Stomach (tissue), 9 donors: ENCODE measurements around the gene SNX3. TPM values are rescaled to one million over a fixed set of nuclear protein-coding genes. Genes with fewer than 3 reads are reported as not detected.

Experiments
- DNase-seq, 2 donors: peaks; one replicate each; pipeline versions ENCODE4 v3.0.0 to v3.0.0-alpha.2; 2013 to 2019
- H3K27ac ChIP-seq, 5 donors: fragments of 200-600 bp in 4 of 5; sonication (generic) in 4 of 5; one replicate each; pipeline ENCODE4 v1.5.1; 2013 to 2019; ENCODE audit warnings: mild to moderate bottlenecking in 1 of 5, moderate library complexity in 1 of 5
- H3K27me3 ChIP-seq, 3 donors: fragments of 200-600 bp; sonication (generic); one replicate each; pipeline ENCODE4 v1.5.1; 2017 to 2019; ENCODE audit warnings: mixed run types in 1 of 3
- H3K36me3 ChIP-seq, 4 donors: fragments of 200-600 bp; sonication (generic); 1 replicate in 3 of 4; 2 replicates in 1 of 4; pipeline ENCODE4 v1.5.1; 2016 to 2019
- H3K4me1 ChIP-seq, 4 donors: fragments of 200-600 bp; sonication (generic); one replicate each; pipeline ENCODE4 v1.5.1; 2016 to 2019
- H3K4me3 ChIP-seq, 4 donors: fragments of 200-600 bp; sonication (generic) in 3 of 4; one replicate each; pipeline ENCODE4 v1.5.1; 2016 to 2019; ENCODE audit warnings: mild to moderate bottlenecking in 1 of 4
- H3K9me3 ChIP-seq, 4 donors: fragments of 200-600 bp; sonication (generic); one replicate each; pipeline ENCODE4 v1.5.1; 2016 to 2019
- EP300 ChIP-seq: sonication (generic); formaldehyde crosslinking; IDR thresholded peaks from one replicate; pipeline ENCODE4 v1.6.1; 2017; ENCODE audit warnings: antibody characterized with exemption
- POLR2A ChIP-seq, 4 donors: fragments of 450-650 bp; IDR thresholded peaks; one replicate each; pipeline ENCODE4 v1.6.1; 2016; ENCODE audit warnings: antibody characterized with exemption in 4 of 4, control low read depth in 2 of 4, mild to moderate bottlenecking in 1 of 4, moderate library complexity in 1 of 4
- POLR2AphosphoS5 ChIP-seq, 3 donors: sonication (generic); formaldehyde crosslinking; IDR thresholded peaks; one replicate each; pipeline ENCODE4 v1.6.1; 2016; ENCODE audit warnings: antibody characterized with exemption in 3 of 3
- WGBS, 5 donors: extraction: QIAGEN DNeasy Blood & Tissue Kit in 3 of 5; methylation state at CpG; one replicate each; pipeline versions ENCODE4 v1.1.5 to v1.1.7; 2013 to 2018; 5-methylcytosine and 5-hydroxymethylcytosine counted together
- intact Hi-C: fragments of 100-400 bp; cut with DNase I; formaldehyde crosslinking; loops from one replicate; pipeline ENCODE4 v1.15.1; 2023; ENCODE audit warnings: low total_unique reads
- polyA plus RNA-seq, 3 donors: library from polyadenylated mRNA; stranded (reverse); fragments of 200-250 nt; gene quantifications; one replicate each; pipeline ENCODE4 v1.2.3, GENCODE V29; 2013
- total RNA-seq, 5 donors: library from RNA; depleted of rRNA; stranded (reverse); fragments of >200 nt; gene quantifications; one replicate each; pipeline versions ENCODE4 v1.1.0 to v1.2.3, GENCODE V29; 2014 to 2016
- TF ChIP-seq, protein P1 (sequence below), 7 experiments: fragments of 450-650 bp in 4 of 7; fragments of 200-600 bp in 3 of 7; sonication (generic) in 3 of 7; IDR thresholded peaks; one replicate each; pipeline ENCODE4 v1.5.1; 2016 to 2019; ENCODE audit warnings: antibody characterized with exemption in 7 of 7, control low read depth in 2 of 7, mild to moderate bottlenecking in 1 of 7
- donor health status: healthy with polysubstance abuse.
- donor health status: Bipolar disorder and iron deficiency.
- donor health status: healthy.

SNX3 gene
- total and polyA plus RNA-seq, 8 donors = 46.1 to 199 (median 144) TPM

- Histone ChIP-seq H3K27me3 (no peaks in the 10 kb centered on the region), H3K4me1 (peaks cover 0 to 7% (median 0%) of the 10 kb centered on the region in 4 donors), H3K36me3 (peaks cover 0 to 27% (median 24%) of the 10 kb centered on the region in 4 donors), H3K9me3 (peaks cover 0 to 9% (median 3%) of the 10 kb centered on the region in 4 donors), H3K27ac (no peak overlapping the region), H3K4me3 (no peak overlapping the region)
- intact Hi-C loops = no loop called here
- TF ChIP-seq, protein P1, sequence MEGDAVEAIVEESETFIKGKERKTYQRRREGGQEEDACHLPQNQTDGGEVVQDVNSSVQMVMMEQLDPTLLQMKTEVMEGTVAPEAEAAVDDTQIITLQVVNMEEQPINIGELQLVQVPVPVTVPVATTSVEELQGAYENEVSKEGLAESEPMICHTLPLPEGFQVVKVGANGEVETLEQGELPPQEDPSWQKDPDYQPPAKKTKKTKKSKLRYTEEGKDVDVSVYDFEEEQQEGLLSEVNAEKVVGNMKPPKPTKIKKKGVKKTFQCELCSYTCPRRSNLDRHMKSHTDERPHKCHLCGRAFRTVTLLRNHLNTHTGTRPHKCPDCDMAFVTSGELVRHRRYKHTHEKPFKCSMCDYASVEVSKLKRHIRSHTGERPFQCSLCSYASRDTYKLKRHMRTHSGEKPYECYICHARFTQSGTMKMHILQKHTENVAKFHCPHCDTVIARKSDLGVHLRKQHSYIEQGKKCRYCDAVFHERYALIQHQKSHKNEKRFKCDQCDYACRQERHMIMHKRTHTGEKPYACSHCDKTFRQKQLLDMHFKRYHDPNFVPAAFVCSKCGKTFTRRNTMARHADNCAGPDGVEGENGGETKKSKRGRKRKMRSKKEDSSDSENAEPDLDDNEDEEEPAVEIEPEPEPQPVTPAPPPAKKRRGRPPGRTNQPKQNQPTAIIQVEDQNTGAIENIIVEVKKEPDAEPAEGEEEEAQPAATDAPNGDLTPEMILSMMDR (IDR thresholded peaks at IDR 0.05) = no peak
- TF ChIP-seq EP300 (no peak), POLR2A (IDR thresholded peaks at IDR 0.05) (no peak), POLR2AphosphoS5 (IDR thresholded peaks at IDR 0.05) (no peak)
- no peak for DNase-seq
- 95 to 100% (median 97%) methylated on average over 2 of the region's 2 CpGs for WGBS, 5 donors
Observed at GRCh38 chr6:108242259-108242658, 18.6 kb downstream of the SNX3 start.

DNA sequence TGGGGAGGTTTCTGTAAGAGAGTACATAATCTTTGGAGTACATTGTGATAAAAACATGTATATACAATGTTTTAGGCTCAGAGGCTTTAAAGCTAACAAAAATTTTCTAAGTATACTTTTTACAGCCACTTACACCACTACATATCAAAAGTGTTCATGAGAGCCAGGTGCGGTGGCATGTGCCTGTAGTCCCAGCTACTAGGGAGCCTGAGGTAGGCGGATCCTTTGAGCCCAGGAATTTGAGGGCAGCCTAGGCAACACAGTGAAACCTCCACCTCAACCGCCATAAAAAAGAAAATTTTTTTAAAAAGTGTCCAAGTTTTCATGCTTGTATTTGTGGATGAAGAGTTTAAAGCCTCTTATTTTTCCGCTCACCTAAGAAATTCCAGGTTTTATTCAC, 22.5 kb downstream of the SNX3 start:
- Histone ChIP-seq H3K36me3 (peaks cover 0 to 35% (median 30%) of the 10 kb centered on the region in 4 donors), H3K27ac (no peak overlapping the region), H3K4me1 (peaks cover 0 to 7% (median 0%) of the 10 kb centered on the region in 4 donors), H3K4me3 (no peak overlapping the region), H3K27me3 (no peaks in the 10 kb centered on the region), H3K9me3 (peaks cover 0 to 9% (median 3%) of the 10 kb centered on the region in 4 donors)
- TF ChIP-seq POLR2A (IDR thresholded peaks at IDR 0.05) (no peak), POLR2AphosphoS5 (IDR thresholded peaks at IDR 0.05) (no peak), EP300 (no peak)
- TF ChIP-seq, protein P1 (IDR thresholded peaks at IDR 0.05) = no peak
- DNase-seq = peak in 1 of 2 donors; percentile 8
- 83 to 97% (median 92%) methylated on average over 4 of the region's 4 CpGs for WGBS, 5 donors
- intact Hi-C loops = no loop called here

- DNase-seq = no peak
- H3K36me3 ChIP-seq = peaks cover 0 to 30% (median 24%) of the 10 kb centered on the region in 4 donors
- H3K27ac ChIP-seq = no peak overlapping the region
- WGBS, 5 donors = 45 to 72% (median 50%) methylated on average over 2 of the region's 2 CpGs
- intact Hi-C loops = no loop called here
- H3K9me3 ChIP-seq = no peaks in the 10 kb centered on the region
- TF ChIP-seq POLR2A (IDR thresholded peaks at IDR 0.05) = no peak
- TF ChIP-seq, protein P1 (IDR thresholded peaks at IDR 0.05) = no peak
- TF ChIP-seq POLR2AphosphoS5 (IDR thresholded peaks at IDR 0.05) = no peak
- no peak for TF ChIP-seq EP300
- peaks cover 0 to 12% (median 4%) of the 10 kb centered on the region in 4 donors for H3K4me1 ChIP-seq
- H3K27me3 ChIP-seq = no peaks in the 10 kb centered on the region
- no peak overlapping the region for H3K4me3 ChIP-seq
Observed at GRCh38 chr6:108236791-108237190, 24.0 kb downstream of the SNX3 start.

DNA sequence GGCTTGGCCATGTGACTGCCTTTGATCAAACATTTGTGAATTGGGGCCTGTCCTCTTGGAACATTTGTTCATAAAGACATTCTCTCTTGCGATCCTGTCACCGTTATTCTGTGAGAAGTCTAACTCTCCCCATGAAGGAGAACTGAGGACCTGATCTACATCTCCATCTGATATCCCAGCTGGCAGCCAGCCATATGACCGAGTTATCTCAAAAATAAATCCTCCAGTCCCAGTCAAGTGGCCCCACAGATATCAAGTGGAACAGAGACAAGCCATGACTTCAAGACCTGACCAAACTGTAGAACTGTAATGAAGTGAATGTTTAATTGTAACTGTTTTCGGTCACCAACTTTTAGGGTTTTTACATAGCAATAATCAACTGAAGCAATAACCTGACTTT, 25.7 kb downstream of the SNX3 start:
- DNase-seq = no peak
- TF ChIP-seq POLR2AphosphoS5 (IDR thresholded peaks at IDR 0.05) (no peak), POLR2A (IDR thresholded peaks at IDR 0.05) (no peak), EP300 (no peak)
- TF ChIP-seq, protein P1 (IDR thresholded peaks at IDR 0.05) = no peak
- Histone ChIP-seq H3K4me3 (no peak overlapping the region), H3K4me1 (peaks cover 0 to 15% (median 7%) of the 10 kb centered on the region in 4 donors), H3K9me3 (no peaks in the 10 kb centered on the region), H3K27ac (no peak overlapping the region), H3K27me3 (no peaks in the 10 kb centered on the region), H3K36me3 (peaks cover 0 to 30% (median 18%) of the 10 kb centered on the region in 4 donors)
- WGBS, 5 donors = 77 to 89% (median 83%) methylated on average over 4 of the region's 4 CpGs
- intact Hi-C loops = no loop called here
